Liver (tissue), 9 donors: ENCODE data around the gene RGMA. TPM values are rescaled to one million over a fixed set of nuclear protein-coding genes. Genes with fewer than 3 reads are reported as not detected.

Experiments
- DNase-seq: peaks from one replicate; pipeline ENCODE4 v3.0.0-alpha.2; 2017; ENCODE audit warnings: low spot score
- H3K27ac ChIP-seq, 2 donors: one replicate each; pipeline ENCODE4 v1.7.0; 2013; ENCODE audit warnings: inconsistent platforms in 2 of 2, low read length in 2 of 2, control low read depth in 1 of 2, low read depth in 1 of 2, mild to moderate bottlenecking in 1 of 2
- H3K27me3 ChIP-seq, 4 donors: one replicate each; pipeline versions ENCODE4 v1.6.1 to v1.7.0; 2013; ENCODE audit warnings: low read length in 3 of 4, inconsistent platforms in 1 of 4, mild to moderate bottlenecking in 1 of 4, moderate library complexity in 1 of 4; ENCODE audit not compliant: control insufficient read depth in 4 of 4, insufficient read depth in 4 of 4
- H3K36me3 ChIP-seq, 4 donors: one replicate each; pipeline versions ENCODE4 v1.6.1 to v1.7.0; 2013; ENCODE audit warnings: low read length in 3 of 4, mild to moderate bottlenecking in 3 of 4, low read depth in 1 of 4, moderate library complexity in 1 of 4; ENCODE audit not compliant: control insufficient read depth in 4 of 4, insufficient read depth in 3 of 4
- H3K4me1 ChIP-seq, 4 donors: one replicate each; pipeline versions ENCODE4 v1.6.1 to v1.7.0; 2013; ENCODE audit warnings: low read length in 3 of 4, mild to moderate bottlenecking in 3 of 4, moderate library complexity in 1 of 4; ENCODE audit not compliant: control insufficient read depth in 4 of 4, insufficient read depth in 4 of 4
- H3K4me3 ChIP-seq, 3 donors: one replicate each; pipeline versions ENCODE4 v1.6.1 to v1.7.0; 2013; ENCODE audit warnings: low read length in 3 of 3, control low read depth in 1 of 3, low read depth in 1 of 3, mild to moderate bottlenecking in 1 of 3
- H3K9ac ChIP-seq, 2 donors: one replicate each; pipeline ENCODE4 v1.7.0; 2013; ENCODE audit warnings: low read length in 2 of 2, mild to moderate bottlenecking in 2 of 2, moderate library complexity in 2 of 2, control low read depth in 1 of 2, low read depth in 1 of 2
- H3K9me3 ChIP-seq, 4 donors: one replicate each; pipeline versions ENCODE4 v1.6.1 to v1.7.0; 2013; ENCODE audit warnings: low read length in 3 of 4; ENCODE audit not compliant: control insufficient read depth in 4 of 4
- ATF3 ChIP-seq: IDR thresholded peaks from 2 replicates; pipeline ENCODE4 v1.6.1; 2016; ENCODE audit warnings: antibody characterized with exemption
- CTCF ChIP-seq: fragments of 150-350 bp; IDR thresholded peaks from 2 replicates; pipeline ENCODE4 v1.5.1; 2017; ENCODE audit warnings: improper control_type of control experiment, low read depth, low read length; ENCODE audit not compliant: missing input control
- EGR1 ChIP-seq, 2 donors: IDR thresholded peaks; 2 replicates each; pipeline ENCODE4 v1.6.1; 2016 to 2018; ENCODE audit warnings: antibody characterized with exemption in 2 of 2, low read depth in 2 of 2
- FOXA2 ChIP-seq: IDR thresholded peaks from 2 replicates; pipeline ENCODE4 v1.6.1; 2016; ENCODE audit warnings: antibody characterized with exemption
- GABPA ChIP-seq, 2 donors: IDR thresholded peaks in 1 of 2; conservative IDR thresholded peaks in 1 of 2; 2 replicates each; pipeline ENCODE4 v1.6.1; 2016; ENCODE audit warnings: antibody characterized with exemption in 2 of 2, mild to moderate bottlenecking in 1 of 2, moderate library complexity in 1 of 2
- HNF4A ChIP-seq, 2 donors: conservative IDR thresholded peaks; 2 replicates each; pipeline ENCODE4 v1.6.1; 2016; ENCODE audit warnings: antibody characterized with exemption in 2 of 2, mild to moderate bottlenecking in 2 of 2
- HNF4G ChIP-seq: IDR thresholded peaks from 2 replicates; pipeline ENCODE4 v1.6.1; 2016; ENCODE audit warnings: antibody characterized with exemption
- JUND ChIP-seq, 2 donors: IDR thresholded peaks; 2 replicates each; pipeline ENCODE4 v1.6.1; 2016; ENCODE audit warnings: antibody characterized with exemption in 2 of 2
- MAX ChIP-seq: IDR thresholded peaks from 2 replicates; pipeline ENCODE4 v1.6.1; 2016; ENCODE audit warnings: antibody characterized with exemption
- REST ChIP-seq: IDR thresholded peaks from 2 replicates; pipeline ENCODE4 v1.6.1; 2016; ENCODE audit warnings: antibody characterized with exemption, mild to moderate bottlenecking
- RXRA ChIP-seq, 2 donors: IDR thresholded peaks; 2 replicates each; pipeline ENCODE4 v1.6.1; 2017 to 2018; ENCODE audit warnings: antibody characterized with exemption in 2 of 2, mild to moderate bottlenecking in 1 of 2
- SP1 ChIP-seq: IDR thresholded peaks from 2 replicates; pipeline ENCODE4 v1.6.1; 2018; ENCODE audit warnings: antibody characterized with exemption, mild to moderate bottlenecking
- TAF1 ChIP-seq: conservative IDR thresholded peaks from 2 replicates; pipeline ENCODE4 v1.6.1; 2016; ENCODE audit warnings: antibody characterized with exemption, mild to moderate bottlenecking
- WGBS: extraction: QIAGEN DNeasy Blood & Tissue Kit; methylation state at CpG from one replicate; pipeline ENCODE4 v1.1.7; 2013; 5-methylcytosine and 5-hydroxymethylcytosine counted together
- polyA plus RNA-seq, 2 donors: library from polyadenylated mRNA; stranded (reverse) in 1 of 2; unstranded in 1 of 2; fragments of 200-250 nt in 1 of 2; fragments of >200 nt in 1 of 2; fragmentation: Nextera tagmentation in 1 of 2; extraction: Ambion mirVana in 1 of 2; gene quantifications; one replicate each; pipeline versions ENCODE4 v1.2.1 to v1.2.3, GENCODE V29; 2013 to 2015
- total RNA-seq, 2 donors: library from RNA; depleted of rRNA; stranded (reverse); fragments of >200 nt; gene quantifications; one replicate each; pipeline ENCODE4 v1.2.3, GENCODE V29; 2014
- donor health status: healthy.
- donor health status: healthy.
- donor health status: healthy.
- donor health status: healthy.
- donor health status: healthy.

RGMA gene
- total and polyA plus RNA-seq, 4 donors = 0.15 to 0.33 (median 0.18) TPM; not detected in 1

- Histone ChIP-seq H3K4me1 (peaks cover 0 to 6% (median 2%) of the 10 kb centered on the region in 4 donors), H3K27me3 (peaks cover 0 to 13% (median 7%) of the 10 kb centered on the region in 4 donors), H3K4me3 (no peak overlapping the region), H3K36me3 (no peaks in the 10 kb centered on the region), H3K9me3 (no peaks in the 10 kb centered on the region), H3K9ac (no peak overlapping the region), H3K27ac (no peak overlapping the region)
- 57% methylated on average over 7 of the region's 7 CpGs for WGBS
- DNase-seq = no peak
- TF ChIP-seq FOXA2 (no peak), REST (no peak), GABPA (IDR thresholded peaks at IDR 0.05 in 1 of 2, conservative IDR thresholded peaks at IDR 0.05 in 1 of 2) (no peak), MAX (no peak)
Measured at GRCh38 chr15:93066834-93067648, 22.0 kb downstream of the RGMA start.

- Histone ChIP-seq H3K27ac (no peak overlapping the region), H3K9ac (no peak overlapping the region), H3K9me3 (no peaks in the 10 kb centered on the region), H3K4me3 (no peak overlapping the region), H3K27me3 (peaks cover 0 to 9% (median 4%) of the 10 kb centered on the region in 4 donors), H3K4me1 (peaks cover 0 to 2% (median under 1%) of the 10 kb centered on the region in 4 donors), H3K36me3 (no peaks in the 10 kb centered on the region)
- TF ChIP-seq TAF1 (no peak), EGR1 (IDR thresholded peaks at IDR 0.05; ENCODE audit: low read depth in 2 of 2) (no peak), SP1 (no peak), JUND (IDR thresholded peaks at IDR 0.05) (no peak), RXRA (IDR thresholded peaks at IDR 0.05) (no peak), ATF3 (no peak), HNF4G (no peak), HNF4A (conservative IDR thresholded peaks at IDR 0.05) (no peak), CTCF (no peak)
- no peak for DNase-seq
- 96% methylated on average over 38 of the region's 38 CpGs for WGBS
Measured at GRCh38 chr15:93066224-93066681, 22.8 kb downstream of the RGMA start.
